A673 (cell line): ENCODE data around the gene SPDL1.

Experiments
- EZH2 ChIP-seq: fragments of 200-600 bp; sonication (generic); IDR thresholded peaks from 2 replicates; pipeline ENCODE4 v1.6.1; 2017; ENCODE audit warnings: borderline replicate concordance, low read depth, mild to moderate bottlenecking, mixed read lengths, antibody characterized with exemption, low read length; ENCODE audit not compliant: poor library complexity, severe bottlenecking
- TF ChIP-seq, protein P1 (sequence below): fragments of 300-800, 200-600 bp; sonication (generic); conservative IDR thresholded peaks from 2 replicates; pipeline ENCODE4 v1.5.1; 2017; ENCODE audit warnings: low read depth, mild to moderate bottlenecking, antibody characterized with exemption, low read length, moderate library complexity, mixed read lengths

DNA sequence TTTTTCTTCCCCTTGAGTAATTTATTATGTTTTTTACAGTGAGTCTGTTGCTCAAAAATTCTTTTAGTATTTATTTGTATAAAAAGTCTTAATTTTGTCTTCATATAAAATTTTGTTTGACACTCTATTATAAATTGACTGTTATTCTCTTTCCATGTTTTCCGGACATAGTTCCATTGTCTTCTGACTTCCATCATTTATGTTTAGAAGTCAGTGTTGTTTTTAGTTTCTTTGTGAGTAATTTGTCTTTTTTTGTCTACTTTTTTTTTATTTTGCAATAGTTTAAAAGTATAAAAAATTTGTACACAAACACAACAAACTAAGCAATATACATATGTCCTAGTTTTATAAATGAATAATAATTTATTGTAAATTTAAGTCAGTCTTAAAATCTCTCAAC lies 25.7 kb upstream of the SPDL1 start:
- TF ChIP-seq, protein P1, sequence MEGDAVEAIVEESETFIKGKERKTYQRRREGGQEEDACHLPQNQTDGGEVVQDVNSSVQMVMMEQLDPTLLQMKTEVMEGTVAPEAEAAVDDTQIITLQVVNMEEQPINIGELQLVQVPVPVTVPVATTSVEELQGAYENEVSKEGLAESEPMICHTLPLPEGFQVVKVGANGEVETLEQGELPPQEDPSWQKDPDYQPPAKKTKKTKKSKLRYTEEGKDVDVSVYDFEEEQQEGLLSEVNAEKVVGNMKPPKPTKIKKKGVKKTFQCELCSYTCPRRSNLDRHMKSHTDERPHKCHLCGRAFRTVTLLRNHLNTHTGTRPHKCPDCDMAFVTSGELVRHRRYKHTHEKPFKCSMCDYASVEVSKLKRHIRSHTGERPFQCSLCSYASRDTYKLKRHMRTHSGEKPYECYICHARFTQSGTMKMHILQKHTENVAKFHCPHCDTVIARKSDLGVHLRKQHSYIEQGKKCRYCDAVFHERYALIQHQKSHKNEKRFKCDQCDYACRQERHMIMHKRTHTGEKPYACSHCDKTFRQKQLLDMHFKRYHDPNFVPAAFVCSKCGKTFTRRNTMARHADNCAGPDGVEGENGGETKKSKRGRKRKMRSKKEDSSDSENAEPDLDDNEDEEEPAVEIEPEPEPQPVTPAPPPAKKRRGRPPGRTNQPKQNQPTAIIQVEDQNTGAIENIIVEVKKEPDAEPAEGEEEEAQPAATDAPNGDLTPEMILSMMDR = no peak
- TF ChIP-seq EZH2 = no peak
